Parathyroid adenoma (tissue), 2 donors: ENCODE measurements around the gene CKAP4.

Source experiments
- H2AFZ ChIP-seq: fragments of 300-600 bp; sonication (generic); one replicate; pipeline ENCODE4 v1.7.0; 2017; ENCODE audit warnings: antibody characterized with exemption, mild to moderate bottlenecking
- H3K27ac ChIP-seq: fragments of 300-600 bp; sonication (generic); one replicate; pipeline ENCODE4 v1.7.0; 2017
- H3K27me3 ChIP-seq: fragments of 300-600 bp; sonication (generic); one replicate; pipeline ENCODE4 v1.7.0; 2017; ENCODE audit warnings: low read length; ENCODE audit not compliant: control insufficient read depth, insufficient read depth
- H3K36me3 ChIP-seq: fragments of 300-600 bp; sonication (generic); one replicate; pipeline ENCODE4 v1.7.0; 2017; ENCODE audit warnings: low read length; ENCODE audit not compliant: control insufficient read depth, insufficient read depth
- H3K4me1 ChIP-seq: fragments of 300-600 bp; sonication (generic); one replicate; pipeline ENCODE4 v1.7.0; 2017; ENCODE audit warnings: control low read depth
- H3K4me2 ChIP-seq: fragments of 300-600 bp; sonication (generic); one replicate; pipeline ENCODE4 v1.7.0; 2017; ENCODE audit warnings: low read length
- H3K4me3 ChIP-seq: fragments of 300-600 bp; sonication (generic); one replicate; pipeline ENCODE4 v1.7.0; 2017; ENCODE audit warnings: low read depth, low read length
- H3K79me2 ChIP-seq: fragments of 300-600 bp; sonication (generic); one replicate; pipeline ENCODE4 v1.7.0; 2017; ENCODE audit warnings: control low read depth
- H3K9ac ChIP-seq: fragments of 300-600 bp; sonication (generic); one replicate; pipeline ENCODE4 v1.7.0; 2017; ENCODE audit warnings: mild to moderate bottlenecking
- H3K9me3 ChIP-seq: fragments of 300-600 bp; sonication (generic); one replicate; pipeline ENCODE4 v1.7.0; 2017; ENCODE audit warnings: low read length; ENCODE audit not compliant: control insufficient read depth
- CTCF ChIP-seq: fragments of 300-600 bp; sonication (generic); IDR thresholded peaks from one replicate; pipeline ENCODE4 v1.7.0; 2017; ENCODE audit warnings: antibody characterized with exemption, mild to moderate bottlenecking
- donor health status: primary hyperparathyroidism.

The CKAP4 gene

GRCh38 chr12:106258935-106259334 is 11.1 kb upstream of the CKAP4 start:
- Histone ChIP-seq H3K9ac (no peak overlapping the region), H3K79me2 (no peaks in the 10 kb centered on the region), H3K4me3 (no peak overlapping the region), H3K27me3 (no peaks in the 10 kb centered on the region), H3K27ac (no peak overlapping the region), H3K4me1 (no peaks in the 10 kb centered on the region), H3K4me2 (no peak overlapping the region), H3K36me3 (no peaks in the 10 kb centered on the region), H3K9me3 (no peaks in the 10 kb centered on the region), H2AFZ (no peak overlapping the region)
- no peak for TF ChIP-seq CTCF

DNA sequence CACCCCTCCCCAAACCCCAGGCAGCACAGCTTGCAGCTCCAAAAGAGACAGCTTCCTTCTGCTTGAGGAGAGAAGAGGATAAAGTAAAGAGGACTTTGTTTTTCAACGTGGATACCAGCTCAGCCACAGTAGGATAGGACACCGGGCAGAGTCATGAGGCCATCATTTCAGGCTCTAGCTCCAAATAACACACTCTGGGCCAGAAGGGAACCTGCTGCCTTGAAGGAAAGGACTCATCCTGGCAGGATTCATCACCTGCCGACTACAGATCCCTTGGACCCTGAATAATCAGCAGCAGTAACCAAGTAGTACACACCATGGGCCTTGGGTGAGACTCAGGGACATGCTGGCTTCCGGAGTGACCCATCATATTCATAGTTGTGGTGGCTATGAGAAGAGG is 10.4 kb upstream of the CKAP4 start:
- Histone ChIP-seq H3K9ac (no peak overlapping the region), H3K4me2 (no peak overlapping the region), H3K9me3 (no peaks in the 10 kb centered on the region), H3K4me3 (no peak overlapping the region), H3K4me1 (no peaks in the 10 kb centered on the region), H3K27me3 (no peaks in the 10 kb centered on the region), H2AFZ (no peak overlapping the region), H3K27ac (no peak overlapping the region), H3K36me3 (no peaks in the 10 kb centered on the region), H3K79me2 (no peaks in the 10 kb centered on the region)
- no peak for TF ChIP-seq CTCF

GRCh38 chr12:106256524-106256923 is 8.7 kb upstream of the CKAP4 start:
- Histone ChIP-seq H3K4me2 (no peak overlapping the region), H3K9ac (no peak overlapping the region), H3K27me3 (no peaks in the 10 kb centered on the region), H2AFZ (no peak overlapping the region), H3K27ac (no peak overlapping the region), H3K4me1 (no peaks in the 10 kb centered on the region), H3K9me3 (no peaks in the 10 kb centered on the region), H3K79me2 (no peaks in the 10 kb centered on the region), H3K36me3 (no peaks in the 10 kb centered on the region), H3K4me3 (no peak overlapping the region)
- TF ChIP-seq CTCF: no peak

DNA sequence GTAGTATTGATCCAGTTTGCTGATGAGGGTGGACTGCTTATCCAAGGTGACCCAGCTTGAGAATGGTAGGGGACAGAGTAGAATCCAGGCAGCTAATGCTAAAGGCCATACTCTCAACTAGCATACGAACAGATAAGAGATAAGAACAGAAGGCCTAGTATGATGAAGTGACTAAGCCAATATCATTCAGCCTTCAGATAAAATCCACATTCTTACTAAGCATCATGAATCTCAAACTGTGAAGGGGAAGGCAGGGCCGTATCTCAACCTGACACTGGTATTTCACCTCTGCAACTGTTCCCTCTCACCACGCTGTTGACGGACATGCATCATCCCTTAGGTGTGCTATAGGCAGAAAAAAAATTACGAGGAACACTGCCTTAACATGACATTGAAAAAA is 8.1 kb upstream of the CKAP4 start:
- Histone ChIP-seq H3K4me1 (no peaks in the 10 kb centered on the region), H2AFZ (no peak overlapping the region), H3K27ac (no peak overlapping the region), H3K36me3 (no peaks in the 10 kb centered on the region), H3K9ac (no peak overlapping the region), H3K79me2 (no peaks in the 10 kb centered on the region), H3K27me3 (no peaks in the 10 kb centered on the region), H3K4me3 (no peak overlapping the region), H3K4me2 (no peak overlapping the region), H3K9me3 (no peaks in the 10 kb centered on the region)
- TF ChIP-seq CTCF: no peak

DNA sequence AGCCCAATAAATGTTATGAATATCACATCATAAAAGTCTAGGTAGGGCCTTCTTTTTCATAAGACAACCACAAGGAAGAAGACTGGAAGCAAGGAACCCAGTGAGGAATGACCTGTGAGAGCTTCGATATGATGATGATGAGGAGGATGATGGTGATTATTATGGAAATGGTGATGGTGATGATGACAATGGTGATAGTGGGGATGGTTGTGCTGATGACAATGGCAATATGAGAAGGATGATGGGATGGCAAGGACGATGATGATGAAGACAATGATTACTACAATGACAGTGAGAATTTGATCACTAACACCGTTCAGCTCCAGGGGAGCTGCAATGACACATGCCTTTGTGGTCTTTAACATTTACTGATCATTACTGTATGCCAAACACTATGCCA is 7.7 kb upstream of the CKAP4 start:
- Histone ChIP-seq H3K4me3 (no peak overlapping the region), H3K27ac (no peak overlapping the region), H3K36me3 (no peaks in the 10 kb centered on the region), H2AFZ (no peak overlapping the region), H3K4me1 (no peaks in the 10 kb centered on the region), H3K9ac (no peak overlapping the region), H3K27me3 (no peaks in the 10 kb centered on the region), H3K79me2 (no peaks in the 10 kb centered on the region), H3K4me2 (no peak overlapping the region), H3K9me3 (no peaks in the 10 kb centered on the region)
- no peak for TF ChIP-seq CTCF
